H9 (cell line): ENCODE data around the gene SPAG4. TPM values are rescaled to one million over a fixed set of nuclear protein-coding genes. Genes with fewer than 3 reads are reported as not detected.

Source experiments
- DNase-seq: peaks from one replicate; pipeline ENCODE4 v3.0.0-alpha.2; 2017
- H2AFZ ChIP-seq: one replicate; pipeline ENCODE4 v1.6.1; 2013; ENCODE audit warnings: mild to moderate bottlenecking, low read length, control low read depth, moderate library complexity
- H2AK5ac ChIP-seq: 2 replicates; pipeline ENCODE4 v1.6.1; 2013; ENCODE audit warnings: low read length, control low read depth, mixed read lengths; ENCODE audit not compliant: insufficient read length
- H2BK120ac ChIP-seq: one replicate; pipeline ENCODE4 v1.6.1; 2013; ENCODE audit warnings: low read depth, mild to moderate bottlenecking, low read length, control low read depth, inconsistent platforms; ENCODE audit not compliant: poor library complexity, severe bottlenecking
- H2BK12ac ChIP-seq: 2 replicates; pipeline ENCODE4 v1.6.1; 2013; ENCODE audit warnings: low read length, control low read depth, mixed read lengths, low read depth; ENCODE audit not compliant: insufficient read length
- H2BK15ac ChIP-seq: 2 replicates; pipeline ENCODE4 v1.6.1; 2013; ENCODE audit warnings: low read depth, low read length, control low read depth
- H2BK20ac ChIP-seq: one replicate; pipeline ENCODE4 v1.6.1; 2013; ENCODE audit warnings: low read depth, mild to moderate bottlenecking, low read length, control low read depth, inconsistent platforms; ENCODE audit not compliant: poor library complexity, severe bottlenecking
- H2BK5ac ChIP-seq: 2 replicates; pipeline ENCODE4 v1.6.1; 2013; ENCODE audit warnings: low read length, control low read depth, mixed read lengths; ENCODE audit not compliant: insufficient read length
- H3K14ac ChIP-seq: 2 replicates; pipeline ENCODE4 v1.6.1; 2013; ENCODE audit warnings: low read length, control low read depth; ENCODE audit not compliant: insufficient read depth
- H3K18ac ChIP-seq: 2 replicates; pipeline ENCODE4 v1.6.1; 2013; ENCODE audit warnings: low read depth, mild to moderate bottlenecking, mixed read lengths, low read length, control low read depth; ENCODE audit not compliant: insufficient read length
- H3K23ac ChIP-seq: 2 replicates; pipeline ENCODE4 v1.6.1; 2013; ENCODE audit warnings: low read length, control low read depth, mixed read lengths, low read depth; ENCODE audit not compliant: insufficient read length
- H3K23me2 ChIP-seq: 2 replicates; pipeline ENCODE4 v1.6.1; 2013; ENCODE audit warnings: low read depth, mild to moderate bottlenecking, mixed read lengths, low read length, control low read depth; ENCODE audit not compliant: insufficient read length, poor library complexity, severe bottlenecking
- H3K27ac ChIP-seq: 2 replicates; pipeline ENCODE4 v1.5.1; 2013; ENCODE audit warnings: low read length, control low read depth, mixed read lengths, low read depth; ENCODE audit not compliant: insufficient read length
- H3K27me3 ChIP-seq: 2 replicates; pipeline ENCODE4 v1.6.1; 2013; ENCODE audit warnings: low read length, control low read depth, inconsistent platforms; ENCODE audit not compliant: insufficient read depth
- H3K4ac ChIP-seq: 2 replicates; pipeline ENCODE4 v1.6.1; 2013; ENCODE audit warnings: low read depth, mild to moderate bottlenecking, control low read depth, inconsistent platforms, low read length, moderate library complexity
- H3K4me1 ChIP-seq: 2 replicates; pipeline ENCODE4 v1.6.1; 2013; ENCODE audit warnings: low read length, control low read depth, inconsistent platforms; ENCODE audit not compliant: insufficient read depth
- H3K4me2 ChIP-seq: 2 replicates; pipeline ENCODE4 v1.6.1; 2013; ENCODE audit warnings: low read length, control low read depth, mixed read lengths; ENCODE audit not compliant: insufficient read length, insufficient read depth
- H3K56ac ChIP-seq: 2 replicates; pipeline ENCODE4 v1.6.1; 2013; ENCODE audit warnings: low read depth, mild to moderate bottlenecking, mixed read lengths, low read length, control low read depth; ENCODE audit not compliant: insufficient read length
- H3K79me1 ChIP-seq: 2 replicates; pipeline ENCODE4 v1.6.1; 2013; ENCODE audit warnings: low read depth, mild to moderate bottlenecking, moderate library complexity, low read length, control low read depth, inconsistent platforms; ENCODE audit not compliant: insufficient read depth, poor library complexity, severe bottlenecking
- H3K79me2 ChIP-seq: 2 replicates; pipeline ENCODE4 v1.6.1; 2013; ENCODE audit warnings: low read length, control low read depth, inconsistent platforms; ENCODE audit not compliant: insufficient read depth
- H3K9ac ChIP-seq: 2 replicates; pipeline ENCODE4 v1.6.1; 2013; ENCODE audit warnings: low read length, control low read depth, mixed read lengths; ENCODE audit not compliant: insufficient read length; ENCODE audit errors: extremely low read depth
- H3K9me3 ChIP-seq: one replicate; pipeline ENCODE4 v1.6.1; 2013; ENCODE audit warnings: low read depth, low read length, inconsistent platforms; ENCODE audit not compliant: control insufficient read depth
- H3T11ph ChIP-seq: one replicate; pipeline ENCODE4 v1.6.1; 2013; ENCODE audit warnings: mild to moderate bottlenecking, low read length, control low read depth, inconsistent platforms
- H4K20me1 ChIP-seq: one replicate; pipeline ENCODE4 v1.6.1; 2013; ENCODE audit not compliant: control insufficient read depth, insufficient read length, insufficient read depth
- H4K5ac ChIP-seq: 2 replicates; pipeline ENCODE4 v1.6.1; 2013; ENCODE audit warnings: low read depth, mild to moderate bottlenecking, mixed read lengths, low read length, control low read depth; ENCODE audit not compliant: insufficient read length
- H4K8ac ChIP-seq: replicated peaks from 2 replicates; pipeline ENCODE4 v1.6.1; 2013; ENCODE audit warnings: low read length, control low read depth, mixed read lengths, low read depth; ENCODE audit not compliant: insufficient read length
- H4K91ac ChIP-seq: 2 replicates; pipeline ENCODE4 v1.6.1; 2013; ENCODE audit warnings: low read depth, mild to moderate bottlenecking, moderate library complexity, mixed read lengths, low read length, control low read depth; ENCODE audit not compliant: insufficient read length
- H3K27ac Mint-ChIP-seq, 3 experiments: 2 replicates in 2 of 3; 3 replicates in 1 of 3; pipeline ENCODE4 v1.8.0; 2020 to 2021; ENCODE audit warnings: mixed read lengths in 3 of 3, mild to moderate bottlenecking in 1 of 3, moderate library complexity in 1 of 3
- H3K27me3 Mint-ChIP-seq: 2 replicates; pipeline ENCODE4 v1.8.0; 2021; ENCODE audit warnings: low read depth, mild to moderate bottlenecking, moderate library complexity, mixed read lengths
- H3K36me3 Mint-ChIP-seq, 3 experiments: 2 replicates in 2 of 3; 3 replicates in 1 of 3; pipeline ENCODE4 v1.8.0; 2020 to 2021; ENCODE audit warnings: low read depth in 3 of 3, mixed read lengths in 3 of 3; ENCODE audit not compliant: insufficient read depth in 1 of 3
- H3K4me1 Mint-ChIP-seq, 2 experiments: 2 replicates each; pipeline ENCODE4 v1.8.0; 2020; ENCODE audit warnings: mixed read lengths in 2 of 2
- H3K4me3 Mint-ChIP-seq, 2 experiments: 2 replicates in 1 of 2; 3 replicates in 1 of 2; pipeline ENCODE4 v1.8.0; 2020 to 2021; ENCODE audit warnings: mild to moderate bottlenecking in 2 of 2, mixed read lengths in 2 of 2, moderate library complexity in 1 of 2
- H3K9me3 Mint-ChIP-seq, 2 experiments: 2 replicates in 1 of 2; 3 replicates in 1 of 2; pipeline ENCODE4 v1.8.0; 2020; ENCODE audit warnings: mild to moderate bottlenecking in 2 of 2, mixed read lengths in 2 of 2, moderate library complexity in 1 of 2
- CTCF ChIP-seq: fragments of 200-600 bp; sonication (generic); conservative IDR thresholded peaks from 3 replicates; pipeline ENCODE4 v1.8.0; 2021; ENCODE audit warnings: antibody characterized with exemption, mild to moderate bottlenecking
- WGBS: extraction: QIAGEN DNeasy Blood & Tissue Kit; methylation state at CpG from one replicate; pipeline ENCODE4 v1.1.7; 2013; ENCODE audit warnings: missing lambda C conversion rate, low lambda C conversion rate, mixed read lengths; ENCODE audit not compliant: insufficient read length; ENCODE audit errors: extremely low coverage; 5-methylcytosine and 5-hydroxymethylcytosine counted together
- total RNA-seq: library from RNA; stranded (reverse); gene quantifications from 2 replicates; pipeline ENCODE4 v1.2.1, GENCODE V29; 2021

Gene SPAG4
- total RNA-seq, 1 experiment from 2014 or later: 4.9 TPM

- Histone ChIP-seq H2BK120ac (no peak overlapping the region), H3K18ac (no peak overlapping the region), H2AK5ac (no peak overlapping the region), H3K4me2 (no peak overlapping the region), H3K23ac (no peak overlapping the region), H2AFZ (no peak overlapping the region), H3K79me2 (no peaks in the 10 kb centered on the region), H3K79me1 (no peaks in the 10 kb centered on the region), H2BK15ac (no peak overlapping the region), H3K4ac (no peak overlapping the region), H2BK20ac (no peak overlapping the region), H3K9me3 (no peaks in the 10 kb centered on the region), H4K20me1 (no peaks in the 10 kb centered on the region), H3T11ph (no peak overlapping the region), H3K56ac (no peak overlapping the region), H3K23me2 (peaks cover 11% of the 10 kb centered on the region), H4K91ac (no peak overlapping the region), H3K9ac (no peak overlapping the region), H2BK12ac (no peak overlapping the region), H3K27ac (no peak overlapping the region), H4K5ac (no peak overlapping the region), H3K27me3 (peaks cover 11% of the 10 kb centered on the region; the same call in 1 of the 2 replicates), H4K8ac (no peak overlapping the region), H2BK5ac (no peak overlapping the region), H3K14ac (no peak overlapping the region), H3K4me1 (no peaks in the 10 kb centered on the region)
- WGBS: no CpG with 5 or more reads among the region's 4 CpGs
- DNase-seq: no peak
- peaks cover 43% of the 10 kb centered on the region for H3K27me3 Mint-ChIP-seq
- no peak for TF ChIP-seq CTCF
- no peaks in the 10 kb centered on the region for H3K9me3 Mint-ChIP-seq
- no peak overlapping the region for H3K4me3 Mint-ChIP-seq
- peaks cover 8% of the 10 kb centered on the region in 2 experiments for H3K4me1 Mint-ChIP-seq
- no peak overlapping the region for H3K27ac Mint-ChIP-seq
- no peaks in the 10 kb centered on the region; a peak in 1 of 7 replicates for H3K36me3 Mint-ChIP-seq
Measured at GRCh38 chr20:35606127-35606526, 9.5 kb upstream of the SPAG4 start.
